Activated CD8-positive, alpha-beta memory T cell treated with anti-CD3 and anti-CD28 coated beads, Interleukin-2, amount 50 U/mL, for 24 hours (primary cell): ENCODE measurements around the gene OSCAR.
A peak's percentile ranks its signal among the peaks of the same experiment; 100 is the strongest.
"Not testable (repeated sequence)": the region's sequence is repeated elsewhere in the genome, so short reads cannot be mapped to it uniquely, and the experiment has no call there.

Experiments used
- DNase-seq: peaks from one replicate; pipeline ENCODE4 v3.0.0-alpha.2; 2020; ENCODE audit errors: extremely low read depth

The OSCAR gene

GRCh38 chr19:54125713-54126112, 25.1 kb upstream of the OSCAR start:
- DNase-seq = no peak

GRCh38 chr19:54124393-54124792, 23.8 kb upstream of the OSCAR start:
- DNase-seq = no peak

GRCh38 chr19:54123682-54124081, 23.1 kb upstream of the OSCAR start:
- DNase-seq = no peak

GRCh38 chr19:54121259-54121658, 20.7 kb upstream of the OSCAR start:
- no peak for DNase-seq

DNA sequence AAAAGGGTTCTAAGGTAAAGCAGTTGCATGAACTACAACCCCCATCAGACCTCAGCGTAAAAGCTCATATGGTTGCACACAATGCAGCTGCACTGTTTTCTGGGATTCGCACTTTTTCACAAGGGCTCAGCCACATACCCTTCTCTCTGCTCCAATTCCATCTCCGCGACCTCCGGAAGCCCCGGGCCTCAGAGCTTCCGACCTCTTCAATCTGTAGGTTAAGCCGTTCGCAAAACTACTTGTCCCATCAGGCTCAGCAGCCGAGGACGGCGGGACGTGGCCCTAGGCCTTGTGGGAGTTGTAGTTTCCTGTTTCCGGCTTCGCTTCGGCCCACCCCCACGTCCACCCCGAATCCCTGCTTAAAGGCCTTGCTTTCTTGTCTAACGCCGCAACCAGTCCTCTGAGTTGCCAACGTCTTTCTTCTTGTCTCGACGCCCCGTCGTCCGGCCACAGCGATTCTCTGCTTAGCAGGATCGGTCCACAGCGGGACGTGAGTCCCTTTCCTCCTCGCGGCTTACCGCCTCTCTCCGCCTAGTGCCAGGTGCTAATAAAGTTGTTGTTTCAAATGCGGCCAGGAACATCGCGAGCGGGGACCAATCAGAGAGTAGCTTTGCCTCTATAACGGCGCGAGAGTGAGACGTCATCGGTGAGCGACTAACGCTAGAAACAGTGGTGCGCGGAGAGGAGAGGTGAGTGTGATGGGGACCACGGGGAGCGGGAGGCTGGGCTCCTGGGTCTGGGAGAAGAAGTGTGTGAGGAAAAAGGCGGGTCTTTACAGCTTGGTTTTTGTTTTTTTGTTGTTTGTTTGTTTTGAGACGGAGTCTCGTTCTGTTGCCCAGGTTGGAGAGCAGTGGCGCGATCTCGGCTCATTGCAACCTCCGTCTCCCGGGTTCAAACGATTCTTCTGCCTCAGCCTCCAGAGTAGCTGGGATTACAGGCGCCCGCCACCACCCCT, 14.8 kb upstream of the OSCAR start, which contains the start of the genes PRPF31 and TFPT:
TSS of gene PRPF31 (plus strand) at position 646 of the 955 bp plus-strand sequence. CDS start 2,525 bp downstream, outside the sequence.
TSS of gene TFPT (minus strand) at position 549 of the 955 bp plus-strand sequence. CDS start at position 161, 388 bp downstream.
- peak; percentile 96 for DNase-seq

DNA sequence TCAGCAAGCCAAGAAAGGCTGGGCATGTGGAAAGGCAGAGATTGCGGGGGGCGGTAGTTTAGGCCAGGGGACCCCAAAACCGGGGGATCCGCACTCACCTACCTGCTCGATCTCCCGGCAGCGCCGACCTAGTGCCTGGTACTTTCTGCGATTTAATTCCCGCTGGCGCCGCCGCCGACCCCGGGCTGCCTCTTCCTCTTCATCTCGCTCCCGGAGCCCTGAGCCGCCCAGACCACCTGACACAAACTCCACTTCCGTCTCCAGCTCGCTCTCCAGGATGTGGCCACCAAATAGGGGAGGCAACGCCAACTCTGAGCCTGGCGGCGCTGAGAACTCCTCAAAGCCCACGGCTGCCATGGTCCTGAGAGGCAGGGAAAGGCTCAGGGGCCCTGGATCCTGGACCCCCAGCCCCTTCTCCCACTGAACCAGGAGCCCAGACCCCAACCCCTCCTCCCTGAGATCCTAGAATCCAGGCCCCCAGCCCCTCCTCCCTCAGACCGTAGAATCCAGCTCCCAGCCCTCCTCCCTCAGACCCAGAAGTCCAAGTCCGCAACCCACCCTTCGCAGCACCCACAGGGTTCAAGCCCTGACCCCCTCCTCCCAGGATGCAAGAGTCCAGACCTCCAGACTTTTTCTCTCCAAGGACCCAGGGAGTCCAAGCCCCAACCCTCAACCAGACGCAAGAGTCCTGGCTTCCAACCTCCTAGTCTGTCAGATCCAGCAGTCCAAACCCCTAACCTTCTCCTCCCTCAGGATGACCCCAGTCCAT, 13.9 kb upstream of the OSCAR start:
- no peak for DNase-seq

- DNase-seq = no peak
Observed at GRCh38 chr19:54109651-54110050, 9.0 kb upstream of the OSCAR start.

GRCh38 chr19:54108496-54108895, 7.9 kb upstream of the OSCAR start:
- DNase-seq = no peak

- no peak for DNase-seq
Observed at GRCh38 chr19:54107876-54108490, 7.4 kb upstream of the OSCAR start.

DNA sequence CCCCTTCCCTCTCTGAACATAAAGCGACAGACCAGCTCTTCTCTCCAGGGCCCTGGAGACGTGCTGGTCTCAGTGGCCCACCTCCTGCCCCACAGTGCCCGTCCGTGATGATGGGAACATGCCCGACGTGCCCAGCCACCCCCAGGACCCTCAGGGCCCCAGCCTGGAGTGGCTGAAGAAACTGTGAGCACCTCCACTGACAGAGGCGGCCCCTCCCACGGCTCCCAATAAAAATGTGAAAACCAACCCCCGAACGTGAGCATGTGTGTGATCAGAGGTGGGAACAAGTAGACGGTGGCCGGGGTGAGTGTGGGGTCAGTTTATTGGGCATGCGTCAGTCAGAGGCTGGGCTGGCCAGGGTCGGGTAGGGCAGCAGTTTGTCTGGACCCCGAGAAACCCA, 6.1 kb upstream of the OSCAR start:
- DNase-seq = no peak

DNA sequence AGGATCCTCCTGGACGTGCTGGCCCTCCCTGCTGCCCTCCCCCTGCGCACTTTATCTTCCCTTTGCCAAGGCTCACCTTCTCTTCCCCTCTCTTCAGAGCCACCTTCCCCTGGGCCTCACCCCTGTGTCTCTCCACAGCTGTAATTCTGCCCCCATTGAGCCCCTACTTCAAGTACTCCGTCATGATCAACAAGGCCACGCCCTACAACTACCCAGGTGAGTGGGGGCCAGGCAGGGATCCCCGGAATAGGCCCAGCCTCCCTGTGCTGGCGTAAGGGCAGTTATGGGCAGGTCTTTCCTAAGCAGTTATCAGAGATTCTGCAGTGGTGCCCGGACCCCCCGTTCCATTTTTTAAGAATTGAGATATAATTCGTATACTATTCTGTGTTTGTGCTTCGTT, 5.2 kb upstream of the OSCAR start:
- no peak for DNase-seq

DNA sequence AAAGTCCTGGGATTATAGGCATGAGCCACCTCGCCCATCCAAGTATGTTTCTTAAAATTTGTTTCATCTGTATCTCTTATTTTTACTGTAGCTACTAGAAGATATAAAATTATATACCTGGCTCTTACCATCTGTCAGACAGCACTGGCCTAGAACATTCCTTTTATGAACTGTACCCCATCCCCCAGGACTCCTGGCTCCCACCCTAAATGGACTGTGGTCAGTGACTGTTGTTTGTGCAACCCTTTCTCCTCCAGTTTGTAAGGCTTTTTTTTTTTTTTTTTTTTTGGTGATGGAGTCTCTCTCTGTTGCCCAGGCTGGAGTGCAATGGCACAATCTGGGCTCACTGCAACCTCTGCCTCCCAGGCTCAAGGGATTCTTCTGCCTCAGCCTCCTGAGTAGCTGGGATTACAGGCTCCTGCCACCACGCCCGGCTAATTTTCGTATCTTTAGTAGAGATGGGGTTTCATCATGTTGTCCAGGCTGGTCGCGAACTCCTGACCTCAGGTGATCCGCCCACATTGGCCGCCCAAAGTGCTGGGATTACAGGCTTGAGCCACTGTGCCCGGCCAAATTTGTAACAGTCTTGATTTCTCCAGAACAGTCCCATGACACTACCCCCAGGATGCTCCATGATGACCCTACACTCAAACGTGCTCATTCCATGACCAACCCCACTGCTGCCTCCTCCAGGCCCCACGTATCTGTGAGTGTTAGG, 4.6 kb upstream of the OSCAR start:
- no peak for DNase-seq

GRCh38 chr19:54102421-54103169, 2.0 kb upstream of the OSCAR start, which contains the start of gene NDUFA3:
NDUFA3 (plus strand) TSS chr19:54102855; CDS start chr19:54102879, 24 bp downstream.
- DNase-seq = peak; percentile 90

DNA sequence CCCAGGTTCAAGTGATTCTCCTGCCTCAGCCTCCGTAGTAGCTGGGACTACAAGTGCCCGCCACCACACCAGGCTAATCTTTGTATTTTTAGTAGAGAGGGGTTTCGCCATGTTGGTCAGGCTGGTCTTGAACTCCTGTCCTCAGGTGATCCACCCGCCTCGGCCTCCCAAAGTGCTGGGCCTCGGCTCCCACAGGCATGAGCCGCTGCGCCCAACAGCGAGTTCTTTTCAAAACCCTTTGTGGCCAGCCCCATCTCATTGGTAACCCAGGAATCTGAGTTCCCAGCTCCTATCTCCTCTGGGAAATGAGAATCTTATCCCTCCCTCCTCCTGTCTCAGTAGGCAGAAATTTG, 724 bp downstream of the OSCAR start:
- not testable (repeated sequence) for DNase-seq

DNA sequence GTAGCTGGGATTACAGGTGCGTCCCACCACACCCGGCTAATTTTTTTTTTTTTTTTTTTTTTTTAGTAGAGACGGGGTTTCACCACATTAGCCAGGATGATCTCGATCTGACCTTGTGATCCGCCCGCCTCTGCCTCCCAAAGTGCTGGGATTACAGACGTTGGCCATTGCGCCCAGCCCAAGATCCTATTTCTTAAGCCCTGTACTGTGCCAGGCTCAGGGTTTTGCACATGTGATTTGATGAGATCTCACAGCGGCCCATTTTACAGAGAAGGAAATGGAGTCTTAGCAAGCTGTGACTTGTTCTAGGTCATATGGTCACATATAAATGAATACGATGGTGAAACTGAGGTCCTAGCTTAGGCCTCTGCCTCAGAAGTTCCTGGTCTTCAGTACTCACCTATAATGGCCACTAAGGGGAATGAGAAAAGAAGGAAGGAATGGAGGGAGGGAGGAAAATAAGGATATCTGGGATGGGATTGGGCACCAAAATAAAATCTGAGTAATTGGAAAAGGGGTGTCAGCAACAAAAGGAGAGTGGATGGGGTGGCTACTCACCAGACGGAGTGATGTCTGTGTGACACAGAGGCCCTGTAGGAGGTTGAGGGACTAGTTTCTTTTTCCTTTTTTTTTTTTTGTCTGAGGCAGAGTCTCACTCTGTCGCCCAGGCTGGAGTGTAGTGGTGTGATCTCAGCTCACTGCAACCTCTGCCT, 1.3 kb downstream of the OSCAR start:
- no peak for DNase-seq

DNA sequence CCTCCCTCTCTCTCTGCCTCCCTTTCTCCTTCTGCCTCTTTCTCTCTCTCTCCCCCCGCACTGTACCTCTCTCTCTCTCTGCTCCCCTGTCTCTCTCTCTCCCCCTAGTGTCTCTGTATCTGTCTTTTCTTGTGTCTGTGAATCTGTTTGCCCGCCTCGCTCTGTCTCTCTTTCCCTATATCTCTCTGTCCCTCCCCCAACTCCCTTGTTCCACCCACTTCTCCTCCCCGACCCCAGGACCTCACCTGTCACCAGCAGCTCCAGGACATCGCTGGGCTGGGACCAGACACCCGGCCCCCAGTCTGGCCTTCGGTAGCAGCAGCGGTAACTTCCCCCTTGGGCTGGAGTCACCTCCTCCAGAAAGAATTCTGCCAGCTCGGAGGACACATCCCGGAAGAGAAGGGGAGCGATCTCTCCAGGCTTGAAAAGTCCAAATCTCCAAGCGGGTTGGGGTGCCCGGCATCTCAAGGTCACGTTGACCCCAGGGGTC, 3.9 kb downstream of the OSCAR start:
- DNase-seq = no peak

DNA sequence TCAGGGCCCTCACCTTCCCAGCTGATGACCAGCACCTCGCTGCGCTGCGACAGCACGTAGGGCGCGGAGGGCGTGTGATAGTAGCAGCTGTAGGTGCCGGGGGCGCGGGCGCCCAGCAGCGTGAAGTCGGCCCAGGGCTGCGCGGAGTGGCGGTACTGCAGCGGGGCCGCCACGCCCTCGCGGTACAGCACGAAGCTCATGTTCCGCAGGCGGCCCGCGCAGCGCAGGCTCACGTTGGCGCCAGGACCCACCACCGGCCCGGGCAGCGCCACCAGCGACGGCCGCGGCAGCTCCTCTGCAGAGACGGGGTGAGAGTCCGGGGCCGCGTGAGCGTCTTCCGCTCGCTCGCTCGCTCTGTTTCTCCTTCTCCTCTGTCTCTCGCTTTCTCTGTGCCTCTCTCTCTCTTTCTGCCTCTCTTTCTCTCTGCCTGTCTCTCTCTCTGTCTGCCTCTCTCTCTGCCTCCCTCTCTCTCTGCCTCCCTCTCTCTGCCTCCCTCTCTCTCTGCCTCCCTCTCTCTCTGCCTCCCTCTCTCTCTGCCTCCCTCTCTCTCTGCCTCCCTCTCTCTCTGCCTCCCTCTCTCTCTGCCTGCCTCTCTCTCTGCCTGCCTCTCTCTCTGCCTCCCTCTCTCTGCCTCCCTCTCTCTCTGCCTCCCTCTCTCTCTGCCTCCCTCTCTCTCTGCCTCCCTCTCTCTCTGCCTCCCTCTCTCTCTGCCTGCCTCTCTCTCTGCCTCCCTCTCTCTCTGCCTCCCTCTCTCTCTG, 4.6 kb downstream of the OSCAR start:
- DNase-seq = not testable (repeated sequence)

DNA sequence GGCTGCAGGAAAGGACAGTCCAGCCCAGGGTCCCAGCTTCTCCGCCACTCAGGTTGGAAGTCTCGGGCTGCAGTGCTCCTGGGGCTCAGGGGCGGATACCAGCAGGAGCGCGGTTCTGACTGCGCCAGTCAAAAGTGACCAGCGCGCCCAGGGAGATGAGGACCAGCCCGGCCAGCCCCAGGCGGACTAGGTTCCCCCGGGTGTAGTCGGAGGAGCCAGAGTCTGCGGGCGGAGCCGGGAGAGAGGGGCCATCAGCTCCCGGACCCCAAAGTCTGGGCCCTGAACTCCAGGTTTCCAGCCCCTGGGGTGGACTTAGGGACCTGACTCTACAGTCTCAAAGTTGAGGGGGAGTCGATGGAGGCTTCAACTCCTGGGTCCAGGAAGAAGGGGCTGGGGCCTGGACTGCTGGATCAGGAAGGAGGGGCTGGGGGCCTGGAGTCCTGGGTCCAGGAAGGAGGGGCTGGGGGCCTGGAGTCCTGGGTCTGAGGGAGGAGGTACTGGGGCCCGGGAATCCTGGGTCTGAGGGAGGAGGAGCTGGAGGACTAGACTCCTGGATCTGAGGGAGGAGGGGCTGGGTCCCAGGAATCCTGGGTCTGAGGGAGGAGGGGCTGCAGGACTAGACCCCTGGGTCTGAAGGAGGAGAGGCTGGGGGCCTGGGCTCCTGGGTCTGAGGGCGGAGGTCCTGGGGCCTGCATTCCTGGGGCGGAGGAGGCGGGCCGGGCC, 5.3 kb downstream of the OSCAR start:
- no peak for DNase-seq
